Tibial artery (tissue), 4 donors: ENCODE data around the gene CCDC171.

Experiments
- DNase-seq, 2 donors: peaks; one replicate each; pipeline ENCODE4 v3.0.0-alpha.2; 2019
- H3K27ac ChIP-seq, 2 donors: fragments of 200-600 bp; sonication (generic) in 1 of 2; 1 replicate in 1 of 2; 2 replicates in 1 of 2; pipeline ENCODE4 v1.5.1; 2018 to 2019; ENCODE audit warnings: mild to moderate bottlenecking in 1 of 2
- H3K27me3 ChIP-seq, 2 donors: fragments of 200-600 bp; sonication (generic) in 1 of 2; one replicate each; pipeline versions ENCODE4 v1.5.1 to v1.6.0; 2016 to 2019
- H3K36me3 ChIP-seq, 3 donors: fragments of 200-600 bp; sonication (generic) in 2 of 3; one replicate each; pipeline ENCODE4 v1.5.1; 2016 to 2019; ENCODE audit warnings: mild to moderate bottlenecking in 2 of 3
- H3K4me1 ChIP-seq, 4 donors: fragments of 200-600 bp; sonication (generic) in 2 of 4; 1 replicate in 3 of 4; 2 replicates in 1 of 4; pipeline ENCODE4 v1.5.1; 2016 to 2019
- H3K4me3 ChIP-seq, 2 donors: fragments of 200-600 bp; sonication (generic) in 1 of 2; 1 replicate in 1 of 2; 2 replicates in 1 of 2; pipeline ENCODE4 v1.5.1; 2018 to 2019; ENCODE audit warnings: mild to moderate bottlenecking in 2 of 2
- H3K9me3 ChIP-seq, 3 donors: fragments of 200-600 bp; sonication (generic) in 1 of 3; one replicate each; pipeline ENCODE4 v1.5.1; 2016 to 2019
- intact Hi-C: fragments of 100-400 bp; cut with DNase I; formaldehyde crosslinking; loops from one replicate; pipeline ENCODE4 v1.15.0; 2023; ENCODE audit warnings: low total_unique reads
- TF ChIP-seq, protein P1 (sequence below), 2 experiments: fragments of 200-600 bp in 1 of 2; fragments of 450-650 bp in 1 of 2; IDR thresholded peaks; one replicate each; pipeline ENCODE4 v1.5.1; 2017 to 2019; ENCODE audit warnings: antibody characterized with exemption in 2 of 2, mild to moderate bottlenecking in 1 of 2, moderate library complexity in 1 of 2

Gene CCDC171

DNA sequence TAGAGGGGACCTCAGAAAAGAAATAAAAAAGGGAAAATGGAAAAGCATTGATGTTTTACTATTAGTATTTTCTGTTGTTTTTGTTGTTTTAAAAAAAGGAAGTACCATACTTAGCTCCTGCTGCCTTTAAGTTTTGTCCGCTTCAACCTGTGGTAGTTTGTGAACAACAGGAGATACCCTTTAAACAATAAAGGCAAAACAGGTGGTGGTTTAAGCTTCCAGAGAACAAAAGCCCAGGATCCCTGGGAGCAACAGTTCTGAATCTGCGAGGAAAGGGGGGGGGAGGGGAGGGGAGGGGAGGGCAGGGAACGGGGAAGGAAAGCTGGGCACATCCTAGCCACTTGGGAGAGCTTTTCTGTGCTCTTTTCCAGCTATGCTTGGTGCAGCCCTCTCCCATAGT is 40.0 kb upstream of the CCDC171 start:
- Histone ChIP-seq H3K4me3 (no peak overlapping the region), H3K27ac (no peak overlapping the region), H3K27me3 (no peaks in the 10 kb centered on the region), H3K36me3 (peaks cover 0 to under 1% (median 0%) of the 10 kb centered on the region in 3 donors), H3K4me1 (peaks cover 0 to 21% (median 10%) of the 10 kb centered on the region in 4 donors), H3K9me3 (no peaks in the 10 kb centered on the region)
- no peak for DNase-seq
- intact Hi-C loops = no loop called here
- TF ChIP-seq, protein P1, sequence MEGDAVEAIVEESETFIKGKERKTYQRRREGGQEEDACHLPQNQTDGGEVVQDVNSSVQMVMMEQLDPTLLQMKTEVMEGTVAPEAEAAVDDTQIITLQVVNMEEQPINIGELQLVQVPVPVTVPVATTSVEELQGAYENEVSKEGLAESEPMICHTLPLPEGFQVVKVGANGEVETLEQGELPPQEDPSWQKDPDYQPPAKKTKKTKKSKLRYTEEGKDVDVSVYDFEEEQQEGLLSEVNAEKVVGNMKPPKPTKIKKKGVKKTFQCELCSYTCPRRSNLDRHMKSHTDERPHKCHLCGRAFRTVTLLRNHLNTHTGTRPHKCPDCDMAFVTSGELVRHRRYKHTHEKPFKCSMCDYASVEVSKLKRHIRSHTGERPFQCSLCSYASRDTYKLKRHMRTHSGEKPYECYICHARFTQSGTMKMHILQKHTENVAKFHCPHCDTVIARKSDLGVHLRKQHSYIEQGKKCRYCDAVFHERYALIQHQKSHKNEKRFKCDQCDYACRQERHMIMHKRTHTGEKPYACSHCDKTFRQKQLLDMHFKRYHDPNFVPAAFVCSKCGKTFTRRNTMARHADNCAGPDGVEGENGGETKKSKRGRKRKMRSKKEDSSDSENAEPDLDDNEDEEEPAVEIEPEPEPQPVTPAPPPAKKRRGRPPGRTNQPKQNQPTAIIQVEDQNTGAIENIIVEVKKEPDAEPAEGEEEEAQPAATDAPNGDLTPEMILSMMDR (IDR thresholded peaks at IDR 0.05) = no peak

DNA sequence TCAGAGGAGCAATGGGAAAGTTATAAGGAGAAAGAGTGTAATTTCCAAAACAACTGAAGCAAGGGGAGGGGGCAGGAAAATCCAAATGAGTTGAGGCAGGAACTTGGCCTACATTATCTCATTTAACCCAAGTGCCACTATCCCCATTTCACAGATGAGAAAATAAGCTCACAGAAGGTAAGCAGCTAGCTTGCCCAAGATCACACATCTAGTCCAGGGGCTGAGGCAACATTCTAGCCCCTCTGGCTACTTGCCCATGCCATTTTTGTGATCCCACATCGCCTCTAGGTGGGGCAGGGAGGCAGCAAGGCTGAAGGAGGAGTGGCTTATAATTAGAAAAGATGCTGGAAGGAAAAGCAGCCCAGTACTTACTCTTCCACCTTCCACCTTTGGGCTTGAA is 39.5 kb upstream of the CCDC171 start:
- Histone ChIP-seq H3K9me3 (no peaks in the 10 kb centered on the region), H3K36me3 (no peaks in the 10 kb centered on the region), H3K27ac (no peak overlapping the region), H3K4me3 (no peak overlapping the region), H3K27me3 (no peaks in the 10 kb centered on the region), H3K4me1 (peaks cover 0 to 20% (median 10%) of the 10 kb centered on the region in 4 donors)
- no peak for DNase-seq
- intact Hi-C loops = no loop called here
- TF ChIP-seq, protein P1 (IDR thresholded peaks at IDR 0.05) = no peak

DNA sequence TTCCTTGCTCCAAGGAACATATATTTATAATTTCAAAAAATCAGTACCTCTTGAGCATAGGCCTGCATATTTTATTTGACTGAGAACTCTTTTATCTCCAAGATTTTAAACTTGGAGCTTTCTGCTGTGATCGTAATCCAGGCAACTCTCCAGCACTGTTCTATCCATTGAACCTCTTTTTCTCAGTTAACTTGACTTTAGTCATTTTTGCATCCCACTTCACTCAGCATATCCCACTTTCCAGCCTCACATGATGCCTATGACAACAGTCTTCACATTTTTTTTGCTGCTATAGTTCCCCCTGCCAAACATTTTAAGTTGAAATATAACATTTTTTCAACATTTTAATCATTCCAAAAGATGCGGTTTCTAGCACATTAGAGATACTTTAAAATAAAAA is 33.0 kb upstream of the CCDC171 start:
- no peaks in the 10 kb centered on the region for H3K9me3 ChIP-seq
- intact Hi-C loops = no loop called here
- H3K27ac ChIP-seq = no peak overlapping the region
- DNase-seq = no peak
- no peak overlapping the region for H3K4me3 ChIP-seq
- no peaks in the 10 kb centered on the region for H3K27me3 ChIP-seq
- TF ChIP-seq, protein P1 (IDR thresholded peaks at IDR 0.05) = no peak
- no peaks in the 10 kb centered on the region for H3K36me3 ChIP-seq
- no peaks in the 10 kb centered on the region for H3K4me1 ChIP-seq

DNA sequence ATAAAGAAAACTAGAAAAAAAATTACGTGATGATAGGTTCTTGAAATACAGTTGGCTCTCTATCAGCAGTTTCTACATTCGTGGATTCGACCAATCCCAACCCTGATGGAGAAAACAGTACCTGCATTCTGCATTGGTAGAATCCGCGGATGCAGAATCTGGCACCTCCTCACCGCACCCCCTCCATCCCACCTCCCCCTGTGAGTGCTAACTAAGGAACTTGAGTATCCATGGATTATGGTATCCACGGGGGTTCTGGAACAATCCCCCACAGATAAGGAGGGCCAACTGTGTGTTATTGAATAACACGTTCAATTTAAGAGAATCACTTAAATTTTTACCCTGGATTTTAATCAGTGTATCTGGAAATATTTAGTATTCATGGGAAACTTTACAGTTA is 31.6 kb upstream of the CCDC171 start:
- Histone ChIP-seq H3K4me3 (no peak overlapping the region), H3K9me3 (no peaks in the 10 kb centered on the region), H3K36me3 (no peaks in the 10 kb centered on the region), H3K4me1 (no peaks in the 10 kb centered on the region), H3K27ac (no peak overlapping the region), H3K27me3 (no peaks in the 10 kb centered on the region)
- TF ChIP-seq, protein P1 (IDR thresholded peaks at IDR 0.05) = no peak
- no peak for DNase-seq
- intact Hi-C loops = no loop called here

DNA sequence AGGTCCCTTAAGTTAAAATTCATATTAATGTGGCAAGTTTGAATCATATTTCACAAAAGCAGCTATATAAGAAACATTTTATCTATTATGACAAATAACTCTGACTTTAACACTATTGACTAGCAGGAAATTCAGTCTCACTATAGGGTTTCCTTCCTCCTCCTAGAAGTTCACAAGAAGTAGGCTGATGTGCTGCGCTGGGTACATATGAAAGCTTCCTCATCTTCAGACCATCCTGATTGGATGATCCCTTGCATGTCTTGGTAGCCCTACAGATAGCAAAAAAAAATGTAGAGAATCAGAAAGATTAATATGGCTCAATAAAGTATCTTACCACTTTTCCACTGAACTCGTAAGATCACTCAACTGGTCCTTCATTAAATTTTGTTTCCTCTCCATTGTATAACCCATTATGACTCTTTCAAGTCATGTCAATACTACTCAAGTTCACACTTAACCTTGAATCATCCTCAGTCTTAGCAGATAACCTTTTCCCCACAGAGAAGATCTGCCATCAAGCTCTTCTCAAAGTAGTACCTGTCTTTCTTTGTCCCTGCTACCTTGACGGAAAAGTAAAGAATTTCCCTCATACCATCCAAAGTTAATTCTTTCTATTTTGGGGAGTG is 30.6 kb upstream of the CCDC171 start:
- Histone ChIP-seq H3K9me3 (no peaks in the 10 kb centered on the region), H3K4me1 (no peaks in the 10 kb centered on the region), H3K36me3 (no peaks in the 10 kb centered on the region), H3K27ac (no peak overlapping the region), H3K27me3 (no peaks in the 10 kb centered on the region), H3K4me3 (no peak overlapping the region)
- intact Hi-C loops = no loop called here
- TF ChIP-seq, protein P1 (IDR thresholded peaks at IDR 0.05) = no peak
- no peak for DNase-seq
